Transverse colon (tissue), 4 donors: ENCODE results near the gene KAZN. TPM values are rescaled to one million over a fixed set of nuclear protein-coding genes. Genes with fewer than 3 reads are reported as not detected.

Source experiments
- DNase-seq: peaks from one replicate; pipeline ENCODE4 v3.0.0-alpha.2; 2019
- H3K27ac ChIP-seq, 4 donors: fragments of 200-600 bp; sonication (generic); 2 replicates each; pipeline ENCODE4 v1.5.1; 2016 to 2018; ENCODE audit warnings: inconsistent platforms in 4 of 4
- H3K27me3 ChIP-seq: fragments of 200-600 bp; sonication (generic); 2 replicates; pipeline ENCODE4 v1.5.1; 2017; ENCODE audit warnings: inconsistent platforms
- H3K36me3 ChIP-seq, 4 donors: fragments of 200-600 bp; sonication (generic); 2 replicates each; pipeline ENCODE4 v1.5.1; 2017 to 2019; ENCODE audit warnings: inconsistent platforms in 4 of 4
- H3K4me1 ChIP-seq, 4 donors: fragments of 200-600 bp; sonication (generic); 2 replicates each; pipeline ENCODE4 v1.5.1; 2017 to 2020; ENCODE audit warnings: inconsistent platforms in 4 of 4
- H3K4me3 ChIP-seq, 4 donors: fragments of 200-600 bp; sonication (generic); 1 replicate in 1 of 4; 2 replicates in 3 of 4; pipeline versions ENCODE4 v1.5.1 to v1.6.1; 2017 to 2019; ENCODE audit warnings: inconsistent platforms in 4 of 4
- H3K9me3 ChIP-seq, 2 donors: fragments of 200-600 bp; sonication (generic); 2 replicates each; pipeline ENCODE4 v1.5.1; 2017 to 2019; ENCODE audit warnings: inconsistent platforms in 2 of 2
- CTCF ChIP-seq, 5 experiments: fragments of 200-600 bp in 3 of 5; fragments of 450-650 bp in 2 of 5; sonication (generic) in 3 of 5; IDR thresholded peaks; 1 replicate in 2 of 5; 2 replicates in 3 of 5; pipeline ENCODE4 v1.5.1; 2016 to 2017; ENCODE audit warnings: antibody characterized with exemption in 5 of 5, inconsistent platforms in 3 of 5, mild to moderate bottlenecking in 2 of 5, moderate library complexity in 1 of 5
- EP300 ChIP-seq: sonication (generic); formaldehyde crosslinking; IDR thresholded peaks from one replicate; pipeline ENCODE4 v1.6.1; 2017; ENCODE audit warnings: antibody characterized with exemption, low read depth
- POLR2A ChIP-seq: fragments of 450-650 bp; IDR thresholded peaks from one replicate; pipeline ENCODE4 v1.6.1; 2016; ENCODE audit warnings: antibody characterized with exemption, mild to moderate bottlenecking, moderate library complexity
- POLR2AphosphoS5 ChIP-seq, 3 donors: sonication (generic); formaldehyde crosslinking; IDR thresholded peaks; one replicate each; pipeline ENCODE4 v1.6.1; 2016; ENCODE audit warnings: antibody characterized with exemption in 3 of 3
- WGBS, 2 donors: methylation state at CpG; one replicate each; pipeline ENCODE4 v1.1.5; 2018; ENCODE audit warnings: low coverage in 1 of 2; 5-methylcytosine and 5-hydroxymethylcytosine counted together
- in situ Hi-C, 4 donors: fragments of 200-750 bp; cut with MboI; loops; one replicate each; pipeline versions ENCODE4 v1.15.0 to v1.15.1; 2017; ENCODE audit warnings: low sequenced_read_pairs in 3 of 4, low pct_ligation_motif_present in 1 of 4, low pct_unique_long_range_greater_than_20kb in 1 of 4
- intact Hi-C: fragments of 100-400 bp; cut with DNase I; formaldehyde crosslinking; loops from one replicate; pipeline ENCODE4 v1.15.1; 2023; ENCODE audit warnings: low total_unique reads
- total RNA-seq, 4 donors: library from RNA; depleted of rRNA; stranded (reverse); fragments of >200 nt; gene quantifications; one replicate each; pipeline ENCODE4 v1.1.0, GENCODE V29; 2016

Gene KAZN
- total RNA-seq, 4 donors from 2014 or later, result 12.0 to 17.1 (median 16.2) TPM

DNA sequence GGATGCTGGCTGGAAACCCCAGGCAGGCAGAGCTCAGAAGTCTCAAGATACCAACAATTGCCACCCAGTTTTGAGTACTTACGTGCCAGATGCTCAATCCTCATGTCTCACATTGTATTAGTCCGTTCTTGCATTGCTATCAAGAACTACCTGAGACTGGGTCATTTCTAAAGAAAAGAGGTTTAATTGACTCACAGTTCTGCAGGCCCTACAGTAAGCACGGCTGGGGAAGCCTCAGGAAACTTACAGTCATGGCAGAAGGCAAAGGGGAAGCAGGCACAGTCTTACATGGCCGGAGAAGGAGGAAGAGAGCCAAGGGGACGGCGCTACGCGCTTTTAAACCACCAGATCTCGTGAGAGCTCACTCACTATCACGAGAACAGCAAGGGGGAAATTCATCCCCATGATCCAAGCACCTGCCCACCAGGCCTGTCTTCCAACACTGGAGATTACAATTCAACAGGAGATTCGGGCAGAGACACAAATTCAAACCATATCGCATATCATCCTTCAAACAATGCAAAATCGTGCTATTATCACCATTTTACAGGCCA is 58.0 kb downstream of the KAZN start:
- H3K27me3 ChIP-seq, result no peaks in the 10 kb centered on the region
- H3K36me3 ChIP-seq, result no peaks in the 10 kb centered on the region
- intact Hi-C loops (no loop called here), in situ Hi-C loops (no loop called here)
- no peak for DNase-seq
- no peaks in the 10 kb centered on the region for H3K4me1 ChIP-seq
- WGBS, 2 donors, result 50 to 89% methylated on average over 1 to 13 of the region's 13 CpGs
- TF ChIP-seq POLR2A, result no peak
- TF ChIP-seq POLR2AphosphoS5 (IDR thresholded peaks at IDR 0.05), result no peak
- no peak for TF ChIP-seq EP300
- TF ChIP-seq CTCF (IDR thresholded peaks at IDR 0.05), result no peak
- no peak overlapping the region for H3K27ac ChIP-seq
- H3K9me3 ChIP-seq, result no peaks in the 10 kb centered on the region
- H3K4me3 ChIP-seq, result no peak overlapping the region

GRCh38 chr1:14658642-14659041 is 60.2 kb downstream of the KAZN start:
- no peak for DNase-seq
- Histone ChIP-seq H3K36me3 (no peaks in the 10 kb centered on the region), H3K27me3 (no peaks in the 10 kb centered on the region), H3K4me3 (no peak overlapping the region), H3K27ac (no peak overlapping the region), H3K9me3 (no peaks in the 10 kb centered on the region), H3K4me1 (no peaks in the 10 kb centered on the region)
- TF ChIP-seq POLR2A (no peak), EP300 (no peak), CTCF (IDR thresholded peaks at IDR 0.05) (no peak), POLR2AphosphoS5 (IDR thresholded peaks at IDR 0.05) (no peak)
- intact Hi-C loops (no loop called here), in situ Hi-C loops (no loop called here)
- 75% methylated on average over 6 of the region's 6 CpGs; no CpG with 5 or more reads in 1 of the 2 donors for WGBS, 2 donors

GRCh38 chr1:14659913-14660312 is 61.4 kb downstream of the KAZN start:
- Histone ChIP-seq H3K4me1 (no peaks in the 10 kb centered on the region), H3K27me3 (no peaks in the 10 kb centered on the region), H3K27ac (no peak overlapping the region), H3K9me3 (no peaks in the 10 kb centered on the region), H3K4me3 (no peak overlapping the region), H3K36me3 (no peaks in the 10 kb centered on the region)
- no peak for DNase-seq
- 90 to 91% methylated on average over 11 of the region's 11 CpGs for WGBS, 2 donors
- TF ChIP-seq POLR2A, result no peak
- TF ChIP-seq CTCF (IDR thresholded peaks at IDR 0.05), result no peak
- TF ChIP-seq EP300, result no peak
- TF ChIP-seq POLR2AphosphoS5 (IDR thresholded peaks at IDR 0.05), result no peak
- in situ Hi-C loops (no loop called here), intact Hi-C loops (no loop called here)

GRCh38 chr1:14660801-14661200 is 62.3 kb downstream of the KAZN start:
- H3K4me3 ChIP-seq, result no peak overlapping the region
- DNase-seq, result no peak

More at GRCh38 chr1:14660801-14661200, 62.3 kb downstream of the KAZN start:
- in situ Hi-C loops (no loop called here), intact Hi-C loops (no loop called here)
- H3K27ac ChIP-seq, result peak overlapping the region in 1 of 4 donors; percentile 30
- H3K9me3 ChIP-seq, result no peaks in the 10 kb centered on the region
- H3K4me1 ChIP-seq, result no peaks in the 10 kb centered on the region
- H3K27me3 ChIP-seq, result no peaks in the 10 kb centered on the region
- WGBS, 2 donors, result 60 to 80% methylated on average over 1 to 8 of the region's 8 CpGs
- no peaks in the 10 kb centered on the region for H3K36me3 ChIP-seq
- TF ChIP-seq POLR2AphosphoS5 (IDR thresholded peaks at IDR 0.05) (no peak), EP300 (no peak), CTCF (IDR thresholded peaks at IDR 0.05) (no peak), POLR2A (no peak)
